A673 (cell line): Measurements from ENCODE around the gene ATP2B2. TPM values are rescaled to one million over a fixed set of nuclear protein-coding genes. Genes with fewer than 3 reads are reported as not detected.

Experiments
- BruUV-seq: library from RNA; stranded (reverse); fragments of 400-500 nt; replicated peaks from 2 replicates; lab custom pipeline; 2021; lab: Mats Ljungman, UMichigan
- CTCF ChIA-PET: fragments of 300-600 bp; sonication (Branson Sonifier 250); formaldehyde crosslinking; loops from one replicate; lab custom pipeline; 2022; ENCODE audit warnings: antibody characterized with exemption; lab: Charles Lee
- POLR2A ChIA-PET: fragments of 300-600 bp; sonication (Branson Sonifier 250); formaldehyde crosslinking; loops from one replicate; lab custom pipeline; 2022; ENCODE audit warnings: antibody characterized with exemption; ENCODE audit not compliant: low non-redundant PET; lab: Charles Lee
- DNase-seq: peaks from one replicate; pipeline ENCODE4 v3.0.0-alpha.2; 2015; ENCODE audit warnings: low spot score
- H3K27ac ChIP-seq: fragments of 200-600 bp; sonication (generic); 2 replicates; pipeline ENCODE4 v1.5.1; 2016; ENCODE audit warnings: mixed run types, low read depth, mild to moderate bottlenecking, mixed read lengths, antibody characterized with exemption, low read length; ENCODE audit not compliant: poor library complexity, severe bottlenecking
- H3K27me3 ChIP-seq: fragments of 200-600 bp; sonication (generic); replicated peaks from 2 replicates; pipeline ENCODE4 v1.6.1; 2017; ENCODE audit warnings: mixed run types, low read depth, mild to moderate bottlenecking, mixed read lengths, antibody characterized with exemption, low read length; ENCODE audit not compliant: insufficient read depth, poor library complexity
- H3K36me3 ChIP-seq: fragments of 200-600 bp; sonication (generic); 2 replicates; pipeline ENCODE4 v1.6.1; 2016; ENCODE audit warnings: mixed run types, mild to moderate bottlenecking, mixed read lengths, antibody characterized with exemption, low read length; ENCODE audit not compliant: insufficient read depth, poor library complexity, severe bottlenecking
- H3K4me1 ChIP-seq: fragments of 200-600 bp; sonication (generic); 2 replicates; pipeline ENCODE4 v1.6.1; 2017; ENCODE audit warnings: mixed run types, mild to moderate bottlenecking, mixed read lengths, antibody characterized with exemption, low read length; ENCODE audit not compliant: insufficient read depth, poor library complexity, severe bottlenecking
- H3K4me3 ChIP-seq: fragments of 200-600 bp; sonication (generic); 2 replicates; pipeline ENCODE4 v1.5.1; 2016; ENCODE audit warnings: low read depth, mixed run types, mild to moderate bottlenecking, mixed read lengths, low read length; ENCODE audit not compliant: poor library complexity, severe bottlenecking
- H3K9me3 ChIP-seq: fragments of 200-600 bp; sonication (generic); 2 replicates; pipeline ENCODE4 v1.6.1; 2016; ENCODE audit warnings: mixed run types, low read depth, mild to moderate bottlenecking, mixed read lengths, antibody characterized with exemption, low read length; ENCODE audit not compliant: poor library complexity, severe bottlenecking
- CTCF ChIP-seq: fragments of 300-800, 200-600 bp; sonication (generic); conservative IDR thresholded peaks from 2 replicates; pipeline ENCODE4 v1.5.1; 2017; ENCODE audit warnings: low read depth, mild to moderate bottlenecking, antibody characterized with exemption, low read length, moderate library complexity, mixed read lengths
- EZH2 ChIP-seq: fragments of 200-600 bp; sonication (generic); IDR thresholded peaks from 2 replicates; pipeline ENCODE4 v1.6.1; 2017; ENCODE audit warnings: borderline replicate concordance, low read depth, mild to moderate bottlenecking, mixed read lengths, antibody characterized with exemption, low read length; ENCODE audit not compliant: poor library complexity, severe bottlenecking
- intact Hi-C: fragments of 100-400 bp; cut with micrococcal nuclease; formaldehyde crosslinking; loops from one replicate; pipeline ENCODE4 v1.10.0; 2022; ENCODE audit not compliant: unreplicated experiment
- microRNA-seq: library from miRNA; unstranded; fragments of <30 nt; microRNA quantifications from one replicate; pipeline ENCODE4 v1.2.0, GENCODE V29; 2021
- total RNA-seq: library from RNA; stranded (reverse); gene quantifications from 2 replicates; pipeline ENCODE4 v1.2.3, GENCODE V29; 2021

Gene ATP2B2
- total RNA-seq, 1 experiment from 2014 or later: 0.17 TPM

GRCh38 chr3:10274601-10275000, 230.8 kb downstream of the ATP2B2 start:
- ChIA-PET CTCF (no interaction called here), POLR2A (no interaction called here)
- H3K4me1 ChIP-seq: peaks cover 13% of the 10 kb centered on the region
- no peak overlapping the region for H3K4me3 ChIP-seq
- intact Hi-C loops: no loop called here
- H3K9me3 ChIP-seq: no peaks in the 10 kb centered on the region
- no peak for DNase-seq
- TF ChIP-seq CTCF (no peak), EZH2 (no peak)
- no peak overlapping the region for H3K27ac ChIP-seq
- H3K27me3 ChIP-seq: no peaks in the 10 kb centered on the region
- H3K36me3 ChIP-seq: peaks cover 42% of the 10 kb centered on the region
- BruUV-seq: no TSS peak

Small RNA genes lying within 50 kb of the gene (microRNA-seq; reads per million reads assigned to microRNA genes)
- gene MIR378B (not detected), gene MIR885 (1.3 reads per million)

Other genes starting within 250 kb of the ATP2B2 start
- gene GHRL, start 212.6 kb downstream of the ATP2B2 start, total RNA-seq: 1.0 and 2.0 TPM in 2 replicates
- 160 and 174 TPM in 2 replicates for gene SEC13, start 184.5 kb downstream of the ATP2B2 start, total RNA-seq